ENCODE measurements around the gene DMBT1.

DNA sequence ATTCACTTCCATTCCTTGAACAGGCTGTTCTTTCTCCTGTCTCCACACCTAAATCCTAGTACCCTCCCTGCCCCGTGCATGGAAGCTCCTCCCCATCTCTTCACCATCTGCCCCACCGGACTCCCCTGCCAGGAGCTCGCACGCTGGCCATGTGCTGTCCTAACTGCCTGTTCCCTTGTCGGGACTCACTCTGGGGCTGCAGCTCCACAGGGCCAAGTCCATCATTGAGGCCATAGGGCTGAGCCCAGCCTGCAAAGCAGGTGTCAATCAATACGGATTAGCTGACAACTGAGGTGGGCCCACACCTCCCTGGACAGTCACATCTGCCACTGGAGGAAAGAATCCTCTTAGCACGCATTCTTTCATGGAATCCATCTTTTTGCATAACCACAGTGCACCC is 41.4 kb upstream of the DMBT1 start:
- TF ChIP-seq YY1 (IDR thresholded peaks at IDR 0.05; ENCODE audit: insufficient read depth, insufficient read length) (no peak), ZNF274 (IDR thresholded peaks at IDR 0.05; ENCODE audit: low read depth, low read length) (no peak), SUZ12 (IDR thresholded peaks at IDR 0.05; ENCODE audit: extremely low read depth, insufficient read depth, insufficient read length) (no peak)
